ENCODE results near the gene RNF224.
"Not testable (repeated sequence)": the region's sequence is repeated elsewhere in the genome, so short reads cannot be mapped to it uniquely, and the experiment has no call there.

The RNF224 gene

GRCh38 chr9:137241490-137242268 is 14.4 kb downstream of the RNF224 start:
- DNase-seq = no peak

- DNase-seq = no peak
Observed at GRCh38 chr9:137242269-137243203, 15.2 kb downstream of the RNF224 start.

- DNase-seq = not testable (repeated sequence)
Observed at GRCh38 chr9:137243266-137243625, 15.9 kb downstream of the RNF224 start.

GRCh38 chr9:137243626-137244485 is 16.6 kb downstream of the RNF224 start:
- DNase-seq = no peak

- DNase-seq = no peak
Observed at GRCh38 chr9:137244486-137245449, 17.5 kb downstream of the RNF224 start.

GRCh38 chr9:137245450-137246421 is 18.4 kb downstream of the RNF224 start:
- no peak for DNase-seq

- DNase-seq = no peak
Observed at GRCh38 chr9:137247135-137247915, 20.0 kb downstream of the RNF224 start.

GRCh38 chr9:137247916-137248175 is 20.5 kb downstream of the RNF224 start:
- no peak for DNase-seq

- DNase-seq = no peak
Observed at GRCh38 chr9:137250329-137251193, 23.3 kb downstream of the RNF224 start.

- no peak for DNase-seq
Observed at GRCh38 chr9:137251194-137251461, 23.8 kb downstream of the RNF224 start, which contains the start of gene STPG3. TSS of gene STPG3 (plus strand) at chr9:137251286. CDS start at chr9:137251287, 1 bp downstream.

GRCh38 chr9:137251490-137252268 is 24.4 kb downstream of the RNF224 start:
- DNase-seq = no peak

GRCh38 chr9:137252555-137253506 is 25.5 kb downstream of the RNF224 start:
- no peak for DNase-seq

- DNase-seq = no peak
Observed at GRCh38 chr9:137253717-137254623, 26.7 kb downstream of the RNF224 start.

- peak; percentile 52 to 57 for DNase-seq
Observed at GRCh38 chr9:137254624-137255447, 27.5 kb downstream of the RNF224 start, which contains the start of gene NELFB. TSS of gene NELFB (plus strand) at chr9:137255327.
